WTC11 (cell line): Measurements from ENCODE around the gene THSD4.

ENCODE experiments used
- ATF2 ChIP-seq: sonication (generic); formaldehyde crosslinking; IDR thresholded peaks from 2 replicates; pipeline ENCODE4 v1.8.1; 2022; ENCODE audit warnings: low read depth, missing genetic modification reagents, borderline replicate concordance
- ATF6 ChIP-seq: sonication (generic); formaldehyde crosslinking; IDR thresholded peaks from 2 replicates; pipeline ENCODE4 v1.8.1; 2023; ENCODE audit warnings: mild to moderate bottlenecking, missing genetic modification reagents
- CTCF ChIP-seq: fragments of 200-600 bp; IDR thresholded peaks from 2 replicates; pipeline ENCODE4 v1.8.0; 2022; ENCODE audit warnings: antibody characterized with exemption

DNA sequence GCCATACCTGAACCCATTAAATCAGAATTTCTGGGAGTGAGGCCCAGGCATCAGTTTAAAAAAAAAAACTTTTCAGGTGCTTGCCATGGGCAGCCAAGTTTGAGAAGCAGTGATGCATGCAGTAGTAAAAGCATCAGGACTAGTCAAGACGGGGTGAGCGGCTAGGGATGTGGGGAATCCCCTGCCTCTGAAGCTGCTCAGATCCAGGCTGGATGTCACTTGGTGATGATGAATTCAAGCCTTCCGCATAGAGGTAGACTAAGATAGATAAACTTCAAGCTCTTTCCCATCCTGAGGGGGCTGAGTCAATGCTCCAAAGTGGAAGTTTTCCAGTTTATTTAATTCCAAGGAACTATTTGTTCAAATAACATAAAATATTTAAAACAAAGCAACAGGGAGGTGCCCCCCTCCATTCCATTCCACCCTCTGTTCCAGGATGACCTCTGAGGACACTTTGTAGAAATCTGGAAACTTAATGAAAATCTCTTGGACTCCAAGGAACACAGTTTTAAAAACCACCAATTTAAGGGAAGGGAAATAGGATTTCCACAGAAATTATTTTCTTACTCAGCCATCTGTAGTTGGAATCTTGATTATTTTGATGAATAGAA is 594.6 kb downstream of the THSD4 start:
- no peak for TF ChIP-seq ATF6 (CRISPR knock-in tag)
- TF ChIP-seq CTCF: no peak
- no peak for TF ChIP-seq ATF2 (CRISPR knock-in tag)
